NCI-H446 (cell line): ENCODE measurements around the gene IARS1.

Experiments used
- DNase-seq, 2 experiments: peaks; one replicate each; lab custom pipeline; 2025; lab: John Stamatoyannopoulos, UW

Gene IARS1

DNA sequence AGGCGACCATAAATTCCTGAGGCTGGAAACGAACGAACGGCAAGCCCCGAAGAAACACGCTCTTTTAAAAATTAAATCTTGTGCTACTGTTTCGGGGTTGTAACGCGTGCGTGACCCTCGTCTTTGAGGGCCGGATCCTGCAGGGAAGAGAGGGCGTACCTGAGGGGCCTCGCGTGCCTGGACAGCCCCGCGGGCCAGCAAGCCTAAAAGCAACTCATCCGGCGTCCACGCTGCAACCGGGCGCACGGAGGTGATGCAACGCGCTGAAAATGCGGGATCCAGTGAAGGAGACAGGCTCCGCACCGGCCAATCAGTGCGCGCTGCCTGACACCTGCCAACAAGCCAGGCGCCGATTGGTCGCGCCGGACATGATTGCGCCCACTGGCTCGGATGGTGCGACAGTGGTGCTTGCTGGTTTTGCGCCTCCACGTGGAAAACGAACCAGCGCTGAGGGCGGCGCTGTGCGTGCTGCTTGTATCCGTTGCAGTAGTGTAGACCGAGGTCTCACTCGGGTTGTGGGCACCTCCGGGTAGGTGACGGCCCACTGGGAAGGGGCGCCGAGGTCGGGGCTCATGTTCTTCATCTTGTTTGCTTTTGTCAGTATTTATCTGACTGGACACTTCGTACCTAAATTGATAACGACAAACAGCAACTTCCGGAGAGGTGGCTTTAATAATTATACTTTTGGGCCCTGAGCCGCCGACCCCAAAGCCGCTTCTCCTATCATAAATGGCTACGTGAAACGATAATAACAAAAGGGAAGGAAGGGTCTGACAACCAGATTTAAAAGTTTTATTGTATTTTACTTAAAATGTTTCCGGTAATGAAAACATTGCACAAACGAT is at the start of gene IARS1:
Gene IARS1 (minus strand): TSS at position 246 of the 845 bp plus-strand sequence. CDS start 4,278 bp downstream, outside the sequence.
- DNase-seq: peak; percentile 83 to 96

DNA sequence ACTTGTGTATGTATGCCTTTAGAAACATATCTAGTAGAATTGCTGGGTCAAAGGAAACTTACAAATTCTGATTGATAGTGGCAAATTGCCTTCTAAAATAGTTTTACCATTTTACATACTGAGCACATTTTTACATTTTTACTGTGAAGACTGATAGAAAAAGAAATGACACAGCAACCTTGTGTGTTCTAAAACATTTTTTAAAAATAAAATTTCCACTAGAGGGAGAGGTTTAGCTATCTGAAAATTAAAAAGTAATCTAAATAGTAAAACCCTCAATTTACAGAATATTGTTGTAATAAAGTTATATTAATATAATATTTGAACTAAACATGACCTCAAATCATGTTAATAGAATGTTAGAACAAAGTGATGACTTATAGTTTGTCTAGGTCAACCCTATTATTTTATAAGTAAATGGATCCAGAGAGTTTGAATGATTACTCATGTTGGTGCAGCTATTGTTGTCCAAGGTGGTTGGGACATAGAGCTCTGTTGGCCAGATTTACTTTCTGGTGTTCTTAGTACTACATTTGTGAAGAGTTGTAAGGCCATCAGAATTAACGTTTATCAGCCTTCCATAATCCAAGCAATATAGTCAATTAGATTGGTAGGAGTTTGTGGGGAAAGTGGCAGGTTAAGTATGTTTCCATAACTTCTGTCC is 49.5 kb upstream of the IARS1 start:
- DNase-seq: no peak

DNA sequence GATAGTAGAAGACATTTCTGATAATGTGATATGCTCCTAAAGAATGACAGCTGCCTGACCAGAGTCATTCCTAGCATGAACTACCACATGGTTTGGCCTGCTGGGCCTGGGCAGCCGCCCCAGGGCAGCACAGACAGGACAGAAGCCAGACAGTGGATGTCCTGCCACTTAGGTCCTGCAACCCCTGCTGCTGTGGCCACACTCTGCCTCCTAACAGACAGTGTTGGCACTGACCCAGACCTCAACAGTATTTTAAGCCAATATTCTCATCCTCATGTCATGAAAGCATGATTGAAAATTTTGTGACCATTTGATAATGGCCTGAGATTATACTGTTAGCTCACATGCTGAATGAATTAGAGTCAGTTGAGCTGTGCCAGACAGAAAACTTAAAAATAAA is 48.1 kb upstream of the IARS1 start:
- DNase-seq: no peak

DNA sequence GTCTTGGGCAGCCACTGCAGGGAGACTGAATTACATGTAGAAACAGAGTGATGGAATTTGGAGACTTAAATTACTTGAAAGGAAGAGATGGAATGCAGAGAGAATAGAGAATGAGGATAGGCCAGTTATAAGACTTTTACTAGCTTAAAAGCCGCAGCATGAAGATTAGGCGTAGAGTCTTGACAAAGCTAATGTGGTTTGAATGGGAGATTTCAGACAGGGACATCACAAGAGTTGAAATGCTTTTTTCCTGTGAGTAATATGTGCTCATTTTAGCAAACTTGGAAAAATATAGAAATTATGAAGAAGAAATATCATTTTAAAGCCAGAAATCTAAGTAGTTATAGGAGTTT is 39.8 kb upstream of the IARS1 start:
- DNase-seq: no peak

DNA sequence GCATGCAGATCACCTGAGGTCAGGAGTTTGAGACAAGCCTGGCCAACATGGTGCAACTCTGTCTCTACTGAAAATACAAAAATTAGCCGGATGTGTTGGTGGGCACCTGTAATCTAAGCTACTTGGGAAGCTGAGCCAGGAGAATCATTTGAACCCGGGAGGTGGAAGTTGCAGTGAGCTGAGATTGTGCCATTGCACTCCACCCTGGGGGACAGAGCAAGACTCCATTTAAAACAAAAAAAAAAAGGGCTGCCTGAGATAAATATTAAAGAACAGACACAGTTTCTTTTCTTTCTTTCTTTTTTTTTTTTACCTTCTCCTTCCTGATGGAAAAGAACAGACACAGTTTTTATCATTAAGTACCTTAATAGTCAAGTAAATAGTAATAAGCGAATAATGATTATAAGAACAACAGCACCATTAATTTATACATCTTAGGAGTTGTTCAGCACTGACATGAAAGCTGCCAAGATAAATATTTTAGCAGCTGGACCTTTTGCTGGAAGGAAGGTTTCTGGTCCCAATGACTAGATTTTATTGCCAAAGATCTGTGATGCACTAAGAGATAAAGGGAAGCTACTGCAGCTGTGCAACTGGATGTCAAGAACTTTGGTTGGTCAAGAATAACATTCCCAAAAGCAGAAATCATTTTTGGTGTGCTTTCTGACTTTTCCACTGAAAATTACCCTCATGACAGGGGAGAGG is 39.2 kb upstream of the IARS1 start:
- no peak for DNase-seq

DNA sequence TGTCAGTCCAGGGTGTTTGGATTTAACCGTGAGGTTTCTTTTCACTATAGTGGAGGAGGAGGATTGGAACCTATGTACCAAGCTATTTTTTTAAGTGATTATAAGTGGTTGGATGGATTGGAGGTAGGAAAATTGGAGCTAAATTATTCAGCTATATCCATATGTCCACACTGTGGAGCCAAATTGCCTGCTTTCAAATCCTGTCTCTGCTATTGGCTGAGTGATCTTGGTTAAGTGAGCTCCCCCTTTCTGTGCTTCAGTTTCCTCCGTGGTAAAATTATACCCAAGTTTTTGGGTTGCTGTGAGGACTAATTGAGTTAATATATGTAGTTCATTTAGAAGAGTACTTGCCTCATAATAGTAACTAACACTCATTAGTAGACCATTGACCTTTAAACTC is 34.7 kb upstream of the IARS1 start:
- DNase-seq: peak in 1 of 2 experiments; percentile 26

DNA sequence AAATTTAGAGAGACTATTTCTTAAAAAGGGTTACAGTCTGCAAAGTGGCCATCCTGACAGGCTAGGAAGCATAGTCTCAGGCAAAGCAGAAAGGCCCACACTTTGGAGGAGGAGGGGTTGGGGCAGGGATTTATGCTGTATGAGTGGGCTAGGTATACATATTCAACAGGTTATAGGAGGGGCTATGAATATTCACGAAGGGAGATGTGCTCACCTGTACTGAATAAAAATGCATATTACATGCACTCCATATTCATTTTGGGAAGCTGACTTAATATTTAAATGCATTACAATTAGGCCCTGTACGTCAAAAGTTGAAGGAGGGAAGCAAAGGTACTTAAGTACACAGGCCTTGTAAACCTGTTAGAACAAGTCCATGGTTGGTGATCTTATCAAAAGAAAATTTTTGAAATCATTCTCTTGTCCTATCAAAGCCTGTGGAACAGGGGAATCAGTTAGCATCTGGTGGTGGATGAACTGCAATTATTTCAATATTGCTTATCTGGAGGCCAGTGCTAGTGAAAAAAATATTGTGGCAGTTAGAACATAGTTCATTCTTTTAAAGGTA is 33.9 kb upstream of the IARS1 start:
- no peak for DNase-seq

DNA sequence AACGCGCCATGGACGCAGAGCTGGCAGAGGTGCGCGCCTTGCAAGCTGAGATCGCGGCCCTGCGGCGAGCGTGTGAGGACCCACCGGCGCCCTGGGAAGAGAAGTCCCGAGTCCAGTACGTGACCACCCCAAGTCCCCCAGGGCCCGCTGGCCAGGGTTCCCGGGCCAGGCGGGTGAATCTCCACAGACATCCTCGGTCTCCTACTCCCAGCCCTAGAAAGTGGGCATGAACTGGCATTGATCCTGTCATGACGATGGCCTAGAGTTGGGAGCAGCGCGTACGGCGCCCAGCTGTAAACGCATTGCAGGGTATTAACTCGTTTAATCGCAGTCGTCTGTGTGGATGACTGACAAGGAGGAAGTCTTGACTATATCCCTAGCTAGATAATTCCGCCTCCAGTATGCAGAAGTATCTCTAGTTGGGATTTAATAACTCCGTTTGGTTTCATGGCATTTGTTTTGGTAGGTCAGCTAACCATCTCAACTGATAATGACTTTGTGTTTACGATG is 32.5 kb upstream of the IARS1 start:
- DNase-seq: no peak

DNA sequence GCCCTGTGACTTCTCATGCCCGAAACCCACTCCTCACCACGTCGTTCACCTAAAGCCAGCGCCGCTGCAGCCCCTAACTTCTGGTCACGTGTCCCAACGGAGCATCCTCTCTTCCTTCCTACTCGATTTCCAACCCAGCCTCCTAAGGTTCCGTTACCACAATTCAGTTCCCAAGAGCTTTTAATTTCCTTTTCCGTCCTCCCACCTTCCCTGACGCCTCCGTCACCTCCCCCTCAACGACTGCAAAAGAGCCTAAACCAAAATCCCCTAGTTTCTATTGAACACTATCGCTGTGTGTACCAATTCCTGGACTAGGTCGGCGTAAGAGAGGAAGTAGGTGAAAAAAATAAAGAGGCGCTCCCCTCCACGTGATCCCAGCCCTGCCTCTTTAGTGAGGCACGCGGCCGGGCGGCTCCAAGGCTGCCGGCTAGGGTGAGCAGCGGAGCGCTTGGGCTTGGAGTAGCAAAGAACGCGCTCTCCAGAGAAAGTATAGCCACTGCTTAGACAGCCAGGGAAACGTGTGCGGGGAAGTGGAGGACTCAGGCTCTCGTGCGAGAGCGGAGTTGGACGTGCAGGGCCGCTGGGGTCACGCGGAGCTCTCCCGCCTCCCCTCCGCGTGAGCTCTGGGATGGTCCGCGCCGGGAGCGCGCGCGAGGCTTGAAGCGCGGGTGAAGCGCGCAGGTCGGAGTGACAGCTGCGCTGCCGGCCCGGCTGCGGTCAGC is 31.9 kb upstream of the IARS1 start, which contains the start of the genes CENPP and NOL8:
Gene CENPP (plus strand): TSS at position 685 of the 722 bp plus-strand sequence.
Gene NOL8 (minus strand): TSS at position 82 of the 722 bp plus-strand sequence. CDS start 1,189 bp downstream, outside the sequence.
- DNase-seq: peak; percentile 78 to 79

DNA sequence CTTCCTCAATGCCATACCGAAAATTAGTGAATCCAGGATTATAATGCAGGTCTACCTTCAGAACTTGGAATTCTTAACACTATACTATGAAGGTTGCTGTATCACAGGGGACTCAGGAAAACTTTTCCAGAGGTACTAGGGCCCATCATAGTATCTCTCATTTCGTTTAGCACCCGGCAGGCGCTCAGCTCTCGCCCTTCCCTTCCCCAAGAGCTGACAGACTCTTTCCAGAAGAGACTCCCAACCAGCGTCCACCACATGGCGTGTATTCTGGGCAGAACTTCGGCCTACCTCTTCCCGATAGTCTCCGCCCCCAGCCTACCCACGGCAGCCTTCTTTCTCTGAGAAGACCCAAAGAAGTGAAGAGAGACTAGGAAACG is 31.4 kb upstream of the IARS1 start:
- no peak for DNase-seq

DNA sequence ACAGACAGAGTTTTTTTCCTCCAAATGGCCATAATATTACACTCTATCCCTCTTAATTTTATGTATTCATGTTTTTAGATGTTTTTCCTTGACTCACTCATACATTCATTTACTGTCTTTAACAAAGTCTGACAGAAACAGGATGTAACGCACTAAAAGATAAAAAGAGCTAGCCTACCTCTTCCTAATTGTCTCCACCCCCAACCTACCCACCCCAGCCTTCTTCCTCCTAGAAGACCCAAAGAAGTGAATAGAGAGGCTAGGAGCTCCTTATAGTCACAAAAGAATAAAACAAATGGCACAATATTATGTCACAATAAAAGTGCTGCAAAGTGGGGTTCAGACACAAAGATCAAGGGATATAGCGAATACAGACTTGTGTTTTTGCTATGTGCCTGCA is 30.9 kb upstream of the IARS1 start:
- no peak for DNase-seq

DNA sequence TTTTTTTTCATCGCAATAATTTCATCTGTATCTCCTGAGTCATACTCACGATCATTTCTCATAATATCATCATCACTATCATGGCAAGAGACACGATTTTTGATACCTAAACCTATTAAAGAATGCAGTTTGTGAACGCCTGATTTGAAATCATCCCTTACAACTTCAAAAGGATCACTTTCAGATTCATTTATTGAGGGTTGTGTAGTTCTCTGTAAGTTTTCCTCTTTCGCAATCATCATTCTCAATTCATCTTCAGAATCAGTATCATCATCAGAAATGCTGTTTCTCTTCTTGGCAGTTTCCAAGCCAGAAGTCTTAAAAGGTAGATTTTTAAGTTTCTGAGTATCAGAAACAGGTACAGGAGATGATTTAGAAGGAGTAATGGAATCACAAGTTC is 22.0 kb upstream of the IARS1 start:
- no peak for DNase-seq

DNA sequence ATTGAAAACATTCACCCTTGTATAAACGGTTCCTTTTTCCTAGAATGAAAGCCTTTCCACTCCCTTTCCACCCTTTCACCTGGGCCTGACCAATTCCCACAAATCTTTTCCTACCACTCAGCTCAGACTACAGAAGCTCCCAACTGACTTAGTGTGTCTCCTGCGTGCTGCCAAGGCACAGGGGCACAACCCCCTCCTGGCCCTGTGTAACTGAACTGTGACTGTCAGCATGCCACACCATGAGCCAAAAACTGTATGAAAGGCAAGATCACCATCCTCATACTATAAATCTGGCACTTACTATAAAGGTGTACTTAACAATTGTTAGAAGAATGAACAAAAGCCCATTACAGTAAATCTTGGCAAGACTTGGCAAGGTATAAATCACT is 20.1 kb upstream of the IARS1 start:
- DNase-seq: no peak

DNA sequence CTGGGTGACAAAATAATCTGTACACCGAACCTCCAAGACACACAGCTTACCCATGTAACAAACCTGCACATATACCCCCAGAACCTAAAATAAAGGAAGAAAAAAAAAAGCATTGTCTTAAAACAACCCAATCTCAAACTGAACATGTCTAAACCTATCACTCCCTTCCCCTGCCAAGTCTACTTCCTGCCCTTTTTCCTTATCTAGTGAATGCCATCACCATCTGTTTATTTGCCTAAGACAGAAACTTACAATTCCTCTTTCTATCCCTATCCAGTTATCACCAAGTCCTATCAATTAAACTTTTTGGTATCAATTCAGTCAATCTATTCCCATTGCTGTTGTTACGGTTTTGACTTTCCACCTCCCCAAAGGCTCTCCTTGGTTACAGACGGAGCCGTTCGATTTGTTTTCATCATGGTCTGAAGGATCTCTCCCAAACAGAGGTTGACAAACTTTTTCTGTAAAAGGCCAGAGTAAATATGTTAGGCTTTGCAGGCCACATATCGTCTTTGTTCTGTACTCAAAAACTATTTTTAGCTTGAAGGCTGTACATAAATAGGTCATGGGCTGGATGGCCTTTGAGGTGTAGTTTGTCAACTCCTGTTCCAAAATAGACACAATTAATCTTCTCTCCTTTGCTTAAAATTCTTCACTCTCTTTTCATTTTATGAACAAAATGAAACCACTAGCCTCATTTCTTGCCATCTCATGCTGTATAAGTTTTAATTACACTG is 19.6 kb upstream of the IARS1 start:
- no peak for DNase-seq

DNA sequence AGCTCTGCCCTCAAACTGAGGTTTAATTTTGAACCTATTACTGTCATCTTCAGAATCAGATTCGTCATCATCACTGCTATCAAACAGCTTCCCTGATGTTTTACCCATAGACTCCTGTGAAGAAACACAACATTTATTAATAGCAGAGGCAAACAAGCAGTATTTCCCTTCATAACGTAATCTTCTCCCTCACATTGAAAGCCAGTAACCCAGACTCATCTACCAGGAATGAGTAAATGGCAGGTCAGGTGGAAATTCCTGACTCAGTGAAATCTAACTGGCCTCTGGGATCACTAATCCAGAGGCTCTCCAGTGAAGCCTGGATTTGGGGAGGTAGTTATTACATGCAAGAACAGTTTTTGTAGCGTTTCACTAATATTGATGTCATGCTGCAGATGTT is 17.1 kb upstream of the IARS1 start:
- no peak for DNase-seq

DNA sequence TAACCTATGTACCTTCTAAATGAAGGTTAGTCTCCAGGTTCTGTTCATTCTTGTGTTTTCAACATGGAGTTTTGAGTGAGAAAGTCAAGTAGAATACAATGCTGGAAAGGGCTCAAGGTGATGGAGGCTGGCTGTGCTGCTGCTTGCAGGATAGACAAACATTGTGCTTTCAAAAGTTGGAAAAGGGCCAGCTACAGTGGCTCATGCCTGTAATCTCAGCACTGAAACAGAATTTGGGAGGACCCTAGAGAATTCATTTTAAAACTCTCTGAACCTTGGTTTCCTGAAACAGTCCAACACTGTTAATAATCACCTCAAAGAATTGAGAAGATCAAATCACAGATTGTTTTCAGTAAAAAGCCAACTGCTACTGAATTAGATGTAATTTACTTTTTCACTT is 15.4 kb upstream of the IARS1 start:
- DNase-seq: no peak

DNA sequence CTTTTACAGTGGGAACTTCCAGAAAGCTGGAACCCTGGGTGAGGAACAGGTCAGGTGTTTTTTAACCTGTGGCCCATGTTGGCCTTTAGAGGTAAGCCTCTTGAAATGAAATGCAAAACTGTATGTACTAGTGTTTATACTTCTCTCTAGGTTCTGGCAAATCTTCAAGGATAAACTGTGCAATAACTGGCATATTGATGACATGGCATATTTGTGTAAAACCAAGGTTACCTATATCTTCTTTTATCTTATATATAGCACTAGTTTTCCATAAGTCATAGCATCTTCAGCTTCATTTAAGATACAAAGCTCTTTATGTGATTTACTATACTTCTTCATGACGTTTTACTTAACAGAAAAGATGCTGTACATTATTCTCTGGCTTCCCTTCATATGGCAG is 7.4 kb upstream of the IARS1 start:
- no peak for DNase-seq

DNA sequence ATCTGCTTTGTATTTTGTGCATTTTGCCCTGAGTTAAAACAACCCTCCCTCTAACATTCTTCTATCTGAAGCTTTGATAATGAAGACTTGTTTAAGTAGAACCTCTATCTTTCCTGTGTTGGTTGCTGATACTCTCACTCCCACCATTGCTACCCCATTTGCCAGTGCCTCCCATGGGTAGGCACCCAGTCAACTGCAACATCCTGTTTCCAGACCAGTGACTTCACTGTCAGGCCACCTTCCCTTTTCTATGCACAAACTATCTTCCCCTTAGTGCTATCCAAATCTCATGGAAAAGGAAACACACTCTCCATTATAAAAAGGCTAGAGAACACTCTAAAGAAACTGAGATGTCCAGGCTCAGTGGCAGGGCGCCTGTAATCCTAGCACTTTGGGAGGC is 5.6 kb upstream of the IARS1 start:
- no peak for DNase-seq

DNA sequence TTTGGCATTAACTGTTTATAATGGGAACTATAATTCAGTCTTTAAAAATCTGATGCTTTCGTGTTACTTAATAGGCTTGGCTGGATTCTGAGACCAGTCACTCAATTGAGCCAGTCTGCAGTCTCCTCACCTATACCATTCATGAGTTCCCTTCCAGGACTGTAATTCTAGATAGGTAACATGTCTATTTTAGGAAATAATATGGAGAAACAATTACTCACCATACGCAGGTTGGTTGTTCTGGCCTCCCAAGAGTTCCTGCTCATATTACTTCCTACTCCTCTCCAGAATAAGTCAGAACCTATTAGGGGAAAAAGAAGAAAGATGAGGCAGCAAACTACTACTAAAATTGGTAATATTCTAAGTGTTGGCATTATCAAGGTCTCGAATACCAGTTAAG is 4.5 kb upstream of the IARS1 start:
- DNase-seq: no peak

DNA sequence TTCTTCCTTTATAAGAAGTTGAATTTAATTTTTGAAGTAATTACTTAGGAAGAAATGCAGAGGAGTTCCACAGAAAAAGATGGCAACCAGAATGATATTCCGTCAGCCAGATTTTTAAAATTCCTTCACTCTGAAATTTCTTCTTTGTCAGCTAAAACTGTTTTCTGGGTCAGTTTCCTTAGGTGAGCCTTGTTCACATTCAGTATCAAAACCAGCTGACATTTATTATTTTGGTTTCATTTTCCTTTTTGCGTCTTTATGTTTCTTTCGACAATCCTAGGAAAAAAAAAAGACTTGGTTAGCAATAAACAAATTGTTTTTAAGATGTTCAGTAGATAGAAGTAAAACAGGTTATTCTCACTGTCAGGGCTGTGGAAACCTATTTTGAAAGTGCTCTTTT is 4.1 kb upstream of the IARS1 start:
- DNase-seq: no peak

DNA sequence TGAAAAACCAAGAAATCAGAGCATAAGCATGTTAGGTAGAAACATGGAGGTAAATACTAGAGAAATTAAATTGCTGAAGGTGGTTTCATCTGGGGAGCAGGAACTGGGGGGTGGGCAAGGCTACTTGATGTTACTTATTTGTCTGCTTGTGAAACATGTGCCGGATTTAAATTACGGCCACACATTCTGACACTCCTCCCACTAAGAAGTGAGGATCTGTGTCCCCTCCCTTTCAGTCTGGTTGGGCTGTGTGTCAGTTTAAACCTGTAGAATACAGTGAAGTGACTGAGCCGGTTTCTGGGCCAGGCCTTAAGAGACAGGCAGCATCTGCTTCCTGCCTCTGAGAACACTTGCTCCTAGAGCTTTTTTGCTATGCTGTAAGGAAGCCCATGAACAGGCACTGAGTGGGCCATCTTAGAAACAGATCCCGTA is 2.3 kb upstream of the IARS1 start:
- DNase-seq: no peak
